ENCODE results near the gene HNRNPUL2. TPM values are rescaled to one million over a fixed set of nuclear protein-coding genes. Genes with fewer than 3 reads are reported as not detected.
A peak's percentile ranks its signal among the peaks of the same experiment; 100 is the strongest.

HNRNPUL2 gene
- total and polyA plus RNA-seq, 2 donors from 2014 or later = 37.1 to 49.0 TPM

- Histone ChIP-seq H3K4me3 (ENCODE audit: low read length in 3 of 3) (no peak overlapping the region), H3K9me3 (ENCODE audit: control insufficient read depth in 2 of 3, insufficient read depth in 1 of 3, low read length in 3 of 3) (no peaks in the 10 kb centered on the region), H3K4me1 (ENCODE audit: control insufficient read depth in 2 of 3, insufficient read depth in 2 of 3, low read depth in 1 of 3, low read length in 3 of 3) (peaks cover 2 to 20% (median 20%) of the 10 kb centered on the region in 3 donors), H3K9ac (ENCODE audit: low read length in 3 of 3) (no peak overlapping the region), H3K36me3 (ENCODE audit: control insufficient read depth in 2 of 3, insufficient read depth in 3 of 3, low read length in 3 of 3) (peaks cover 0 to 2% (median 0%) of the 10 kb centered on the region in 3 donors), H3K27ac (ENCODE audit: low read depth in 2 of 2, low read length in 2 of 2) (no peak overlapping the region), H3K27me3 (ENCODE audit: control insufficient read depth, insufficient read depth, low read length) (no peaks in the 10 kb centered on the region)
- no peak for FAIRE-seq
- intact Hi-C loops (cut with DNase I) = no loop called here
- TF ChIP-seq CTCF (IDR thresholded peaks at IDR 0.05; ENCODE audit: borderline replicate concordance, extremely low read depth, insufficient read depth) = no peak
- no peak for DNase-seq
These were observed 57.7 kb downstream of the HNRNPUL2 start for GRCh38 chr11:62669420-62670161.

- Histone ChIP-seq H3K27ac (ENCODE audit: low read depth in 2 of 2, low read length in 2 of 2) (no peak overlapping the region), H3K36me3 (ENCODE audit: control insufficient read depth in 2 of 3, insufficient read depth in 3 of 3, low read length in 3 of 3) (no peaks in the 10 kb centered on the region), H3K27me3 (ENCODE audit: control insufficient read depth, insufficient read depth, low read length) (no peaks in the 10 kb centered on the region), H3K4me3 (ENCODE audit: low read length in 3 of 3) (no peak overlapping the region), H3K4me1 (ENCODE audit: control insufficient read depth in 2 of 3, insufficient read depth in 2 of 3, low read depth in 1 of 3, low read length in 3 of 3) (peaks cover 2 to 16% (median 14%) of the 10 kb centered on the region in 3 donors), H3K9me3 (ENCODE audit: control insufficient read depth in 2 of 3, insufficient read depth in 1 of 3, low read length in 3 of 3) (no peaks in the 10 kb centered on the region), H3K9ac (ENCODE audit: low read length in 3 of 3) (no peak overlapping the region)
- TF ChIP-seq CTCF (IDR thresholded peaks at IDR 0.05; ENCODE audit: borderline replicate concordance, extremely low read depth, insufficient read depth) = no peak
- DNase-seq (no peak), FAIRE-seq (no peak)
- intact Hi-C loops (cut with DNase I) = no loop called here
These were observed 59.8 kb downstream of the HNRNPUL2 start for GRCh38 chr11:62667460-62667859.

- FAIRE-seq = no peak
- Histone ChIP-seq H3K4me3 (ENCODE audit: low read length in 3 of 3) (peak overlapping the region; percentile 87 to 94 (median 93)), H3K9ac (ENCODE audit: low read length in 3 of 3) (peak overlapping the region; percentile 73 to 93 (median 90)), H3K36me3 (ENCODE audit: control insufficient read depth in 2 of 3, insufficient read depth in 3 of 3, low read length in 3 of 3) (no peaks in the 10 kb centered on the region), H3K9me3 (ENCODE audit: control insufficient read depth in 2 of 3, insufficient read depth in 1 of 3, low read length in 3 of 3) (no peaks in the 10 kb centered on the region), H3K27me3 (ENCODE audit: control insufficient read depth, insufficient read depth, low read length) (no peaks in the 10 kb centered on the region), H3K4me1 (ENCODE audit: control insufficient read depth in 2 of 3, insufficient read depth in 2 of 3, low read depth in 1 of 3, low read length in 3 of 3) (peaks cover 2 to 16% (median 14%) of the 10 kb centered on the region in 3 donors), H3K27ac (ENCODE audit: low read depth in 2 of 2, low read length in 2 of 2) (peak overlapping the region; percentile 79 to 89)
- peak in 2 of 5 donors; percentile 52 to 79 for DNase-seq
- intact Hi-C loops (cut with DNase I) = no loop called here
- TF ChIP-seq CTCF (IDR thresholded peaks at IDR 0.05; ENCODE audit: borderline replicate concordance, extremely low read depth, insufficient read depth) = no peak
These were observed 60.9 kb downstream of the HNRNPUL2 start for GRCh38 chr11:62666259-62666926.
